IMR-90 (cell line): Measurements from ENCODE around the gene ADM5. TPM values are rescaled to one million over a fixed set of nuclear protein-coding genes. Genes with fewer than 3 reads are reported as not detected.

ENCODE experiments used
- ATAC-seq: fragments of 200-7000 bp; cut with Tn5 transposase; 2 replicates; pipeline ENCODE4 v1.9.1; 2020; ENCODE audit warnings: low read depth, mild to moderate bottlenecking, moderate library complexity
- BruUV-seq: library from RNA; stranded (reverse); fragments of 400-500 nt; replicated peaks from 2 replicates; lab custom pipeline; 2021; lab: Mats Ljungman, UMichigan
- CTCF ChIA-PET: fragments of 300-600 bp; formaldehyde crosslinking; extraction: SDS; loops from one replicate; lab custom pipeline; 2021; ENCODE audit warnings: antibody characterized with exemption; lab: Yijun Ruan, JAX
- POLR2A ChIA-PET: fragments of 300-600 bp; sonication (Branson Sonifier 250); formaldehyde crosslinking; loops from one replicate; lab custom pipeline; 2022; ENCODE audit warnings: antibody characterized with exemption; ENCODE audit not compliant: unreplicated experiment; lab: Charles Lee
- DNase-seq: peaks from one replicate; pipeline ENCODE4 v3.0.0; 2013
- H2AFZ ChIP-seq: replicated peaks from 2 replicates; pipeline ENCODE3; 2013; ENCODE audit warnings: low read length, mild to moderate bottlenecking; ENCODE audit not compliant: poor library complexity
- H2AK5ac ChIP-seq: 2 replicates; pipeline ENCODE4 v1.6.1; 2013; ENCODE audit warnings: low read depth, low read length, inconsistent platforms
- H2AK9ac ChIP-seq: replicated peaks from 2 replicates; pipeline ENCODE3; 2013; ENCODE audit warnings: mild to moderate bottlenecking, low read depth, low read length, moderate library complexity; ENCODE audit not compliant: poor library complexity
- H2BK120ac ChIP-seq: 2 replicates; pipeline ENCODE4 v1.6.1; 2013; ENCODE audit warnings: low read depth, low read length, inconsistent platforms
- H2BK15ac ChIP-seq: 3 replicates; pipeline ENCODE4 v1.6.1; 2013; ENCODE audit warnings: low read depth, low read length, inconsistent platforms
- H2BK20ac ChIP-seq: 2 replicates; pipeline ENCODE4 v1.6.1; 2013; ENCODE audit warnings: low read depth, mild to moderate bottlenecking, inconsistent platforms, low read length, moderate library complexity
- H2BK5ac ChIP-seq: 2 replicates; pipeline ENCODE4 v1.6.1; 2013; ENCODE audit warnings: mild to moderate bottlenecking, low read depth, low read length, inconsistent platforms; ENCODE audit not compliant: poor library complexity, severe bottlenecking
- H3K14ac ChIP-seq: replicated peaks from 2 replicates; pipeline ENCODE4 v1.6.1; 2013; ENCODE audit warnings: low read depth, low read length, inconsistent platforms
- H3K18ac ChIP-seq: 2 replicates; pipeline ENCODE4 v1.6.1; 2013; ENCODE audit warnings: low read depth, low read length, control low read depth
- H3K23ac ChIP-seq: 2 replicates; pipeline ENCODE4 v1.6.1; 2013; ENCODE audit warnings: low read depth, low read length, inconsistent platforms
- H3K27ac ChIP-seq: 2 replicates; pipeline ENCODE4 v1.5.1; 2013; ENCODE audit warnings: mild to moderate bottlenecking, control low read depth, low read length; ENCODE audit not compliant: insufficient read depth
- H3K27me3 ChIP-seq: 2 replicates; pipeline ENCODE4 v1.6.1; 2013; ENCODE audit warnings: low read length; ENCODE audit not compliant: control insufficient read depth, insufficient read depth
- H3K36me3 ChIP-seq: 2 replicates; pipeline ENCODE4 v1.6.1; 2013; ENCODE audit warnings: low read length, mixed read lengths; ENCODE audit not compliant: control insufficient read depth, insufficient read depth
- H3K4ac ChIP-seq: 2 replicates; pipeline ENCODE4 v1.6.1; 2013; ENCODE audit warnings: low read depth, low read length, inconsistent platforms
- H3K4me1 ChIP-seq: 2 replicates; pipeline ENCODE4 v1.6.1; 2013; ENCODE audit warnings: low read length, mixed read lengths; ENCODE audit not compliant: control insufficient read depth, insufficient read depth
- H3K4me2 ChIP-seq: 2 replicates; pipeline ENCODE4 v1.6.1; 2013; ENCODE audit warnings: low read depth, mild to moderate bottlenecking, control low read depth, low read length, moderate library complexity
- H3K4me3 ChIP-seq: 2 replicates; pipeline ENCODE4 v1.5.1; 2013; ENCODE audit warnings: low read depth, mild to moderate bottlenecking, control low read depth, low read length, moderate library complexity; ENCODE audit not compliant: insufficient read depth
- H3K56ac ChIP-seq: 2 replicates; pipeline ENCODE4 v1.6.1; 2013; ENCODE audit warnings: low read length, inconsistent platforms; ENCODE audit not compliant: insufficient read depth; ENCODE audit errors: extremely low read depth
- H3K79me1 ChIP-seq, 2 experiments: 2 replicates each; pipeline ENCODE4 v1.6.1; 2013; ENCODE audit warnings: low read length in 2 of 2, inconsistent platforms in 1 of 2, low read depth in 1 of 2
- H3K9ac ChIP-seq: 2 replicates; pipeline ENCODE4 v1.6.1; 2013; ENCODE audit warnings: low read depth, low read length, control low read depth
- H3K9me1 ChIP-seq: 2 replicates; pipeline ENCODE4 v1.6.1; 2013; ENCODE audit warnings: low read length, inconsistent platforms; ENCODE audit not compliant: insufficient read depth
- H3K9me3 ChIP-seq: 2 replicates; pipeline ENCODE4 v1.6.1; 2013; ENCODE audit warnings: low read length; ENCODE audit not compliant: control insufficient read depth, insufficient read depth
- H4K20me1 ChIP-seq: 2 replicates; pipeline ENCODE4 v1.6.1; 2013; ENCODE audit warnings: low read length, inconsistent platforms; ENCODE audit not compliant: insufficient read depth
- H4K5ac ChIP-seq: 2 replicates; pipeline ENCODE4 v1.6.1; 2013; ENCODE audit warnings: mild to moderate bottlenecking, low read depth, low read length, control low read depth
- H4K8ac ChIP-seq, 2 experiments: 2 replicates each; pipeline ENCODE4 v1.6.1; 2013; ENCODE audit warnings: low read depth in 2 of 2, low read length in 2 of 2, control low read depth in 1 of 2, inconsistent platforms in 1 of 2
- H4K91ac ChIP-seq: 2 replicates; pipeline ENCODE4 v1.6.1; 2013; ENCODE audit warnings: low read depth, low read length, inconsistent platforms; ENCODE audit not compliant: insufficient read depth
- CEBPB ChIP-seq: IDR thresholded peaks from 2 replicates; pipeline ENCODE4 v1.6.1; 2012; ENCODE audit warnings: low read depth, low read length, improper control_type of control experiment
- CTCF ChIP-seq: conservative IDR thresholded peaks from 2 replicates; pipeline ENCODE4 v1.5.1; 2012; ENCODE audit warnings: mild to moderate bottlenecking, low read depth, low read length, improper control_type of control experiment
- ELK1 ChIP-seq: fragments of 150-350 bp; IDR thresholded peaks from 2 replicates; pipeline ENCODE4 v1.6.1; 2016; ENCODE audit warnings: low read depth, mild to moderate bottlenecking, low read length, moderate library complexity, borderline replicate concordance
- FOS ChIP-seq: fragments of 150-350 bp; IDR thresholded peaks from 2 replicates; pipeline ENCODE4 v1.6.1; 2016; ENCODE audit warnings: low read depth, low read length
- MAFK ChIP-seq: IDR thresholded peaks from 2 replicates; pipeline ENCODE4 v1.6.1; 2012; ENCODE audit warnings: low read depth, low read length, improper control_type of control experiment
- MXI1 ChIP-seq: IDR thresholded peaks from 2 replicates; pipeline ENCODE4 v1.6.1; 2012; ENCODE audit warnings: low read depth, mild to moderate bottlenecking, low read length, moderate library complexity, borderline replicate concordance
- NFE2L2 ChIP-seq: fragments of 150-350 bp; IDR thresholded peaks from 2 replicates; pipeline ENCODE4 v1.6.1; 2016; ENCODE audit warnings: low read depth, mild to moderate bottlenecking, low read length
- RAD21 ChIP-seq: IDR thresholded peaks from 2 replicates; pipeline ENCODE4 v1.6.1; 2012; ENCODE audit warnings: low read length, improper control_type of control experiment
- RCOR1 ChIP-seq: IDR thresholded peaks from 2 replicates; pipeline ENCODE4 v1.6.1; 2012; ENCODE audit warnings: mild to moderate bottlenecking, low read length, improper control_type of control experiment; ENCODE audit not compliant: insufficient replicate concordance
- WGBS, 2 experiments: methylation state at CpG; one replicate each; pipeline versions ENCODE4 v1.1.5 to v1.1.7; 2013; ENCODE audit warnings: missing lambda C conversion rate in 2 of 2; ENCODE audit not compliant: insufficient read length in 1 of 2; ENCODE audit errors: extremely low coverage in 2 of 2; 5-methylcytosine and 5-hydroxymethylcytosine counted together
- dilution Hi-C: fragments of 300-500 bp; cut with HindIII; formaldehyde crosslinking; loops from one replicate; pipeline ENCODE4 v1.14.3; 2018; ENCODE audit warnings: low sequenced_read_pairs; ENCODE audit not compliant: unreplicated experiment
- in situ Hi-C: fragments of 300-500 bp; cut with MboI; formaldehyde crosslinking; loops from 3 replicates; pipeline ENCODE4 v1.14.3; 2019; ENCODE audit warnings: low sequenced_read_pairs, inconsistent platforms, mixed read lengths
- intact Hi-C: fragments of 100-400 bp; cut with micrococcal nuclease; formaldehyde crosslinking; loops from 2 replicates; pipeline ENCODE4 v1.10.0; 2022
- polyA plus RNA-seq, 3 experiments: library from polyadenylated mRNA; depleted of rRNA; stranded (reverse); fragments of >200 nt; gene quantifications; 2 replicates each; pipeline ENCODE4 v1.2.3, GENCODE V29; 2012; ENCODE audit warnings: low replicate concordance in 1 of 3
- total RNA-seq: library from RNA; depleted of rRNA; stranded (reverse); fragments of >200 nt; gene quantifications from 2 replicates; pipeline ENCODE4 v1.2.3, GENCODE V29; 2012

The ADM5 gene
- total and polyA plus RNA-seq, 2 of the 4 experiments (the other 2 are of a cell fraction): 0.18 to 0.99 TPM

- no peak for TF ChIP-seq RCOR1
- TF ChIP-seq FOS: no peak
- TF ChIP-seq CEBPB: no peak
- TF ChIP-seq MXI1: no peak
- TF ChIP-seq NFE2L2: no peak
- no peak for TF ChIP-seq ELK1
- no peak for TF ChIP-seq RAD21
- TF ChIP-seq CTCF: no peak
- no peak for TF ChIP-seq MAFK
Measured at GRCh38 chr19:49657493-49658138, 31.8 kb upstream of the ADM5 start.

More at GRCh38 chr19:49657493-49658138, 31.8 kb upstream of the ADM5 start:
- H2BK120ac ChIP-seq: no peak overlapping the region
- no TSS peak for BruUV-seq
- no peak overlapping the region for H4K8ac ChIP-seq
- no peak overlapping the region for H2BK20ac ChIP-seq
- H3K27ac ChIP-seq: no peak overlapping the region
- 98% methylated on average over 15 of the region's 22 CpGs; no CpG with 5 or more reads in 1 of the 2 experiments for WGBS, 2 experiments
- intact Hi-C loops (no loop called here), dilution Hi-C loops (no loop called here), in situ Hi-C loops (no loop called here)
- H4K20me1 ChIP-seq: peaks cover 33% of the 10 kb centered on the region
- no peak overlapping the region for H2AFZ ChIP-seq
- peaks cover 12 to 48% of the 10 kb centered on the region in 2 experiments; a peak in 2 of 4 replicates for H3K79me1 ChIP-seq
- no peak overlapping the region for H3K18ac ChIP-seq
- ChIA-PET POLR2A (interaction anchor here (1.0 kb wide), 1 partner anchor 19 kb away, joined by 4 read pairs; no protein-coding TSS in a partner anchor), CTCF (no interaction called here)
- no peak overlapping the region for H3K56ac ChIP-seq
- H3K9me1 ChIP-seq: no peaks in the 10 kb centered on the region
- H3K9ac ChIP-seq: no peak overlapping the region
- no peaks in the 10 kb centered on the region for H3K9me3 ChIP-seq
- H3K36me3 ChIP-seq: peaks cover 83% of the 10 kb centered on the region
- H2AK5ac ChIP-seq: no peak overlapping the region
- no peak overlapping the region for H4K91ac ChIP-seq
- H2BK5ac ChIP-seq: no peak overlapping the region
- no peak overlapping the region for H3K4me2 ChIP-seq
- H4K5ac ChIP-seq: no peak overlapping the region
- H3K14ac ChIP-seq: no peak overlapping the region
- no peak overlapping the region for H2AK9ac ChIP-seq
- H3K4ac ChIP-seq: no peak overlapping the region
- H3K23ac ChIP-seq: no peak overlapping the region
- ATAC-seq: no peak
- H3K27me3 ChIP-seq: no peaks in the 10 kb centered on the region
- no peak overlapping the region for H3K4me3 ChIP-seq
- no peak for DNase-seq
- H3K4me1 ChIP-seq: no peaks in the 10 kb centered on the region
- no peak overlapping the region for H2BK15ac ChIP-seq
